ENCODE data around the gene CYTH2.

GRCh38 chr19:48458016-48458415, 11.2 kb upstream of the CYTH2 start:
- TF ChIP-seq POLR2A (IDR thresholded peaks at IDR 0.05) (no peak), CTCF (IDR thresholded peaks at IDR 0.05) (no peak)
